Breast epithelium (tissue), 3 donors: ENCODE data around the gene KLRF1.

Source experiments
- POLR2A ChIP-seq: fragments of 450-650 bp; IDR thresholded peaks from one replicate; pipeline ENCODE4 v1.6.1; 2016; ENCODE audit warnings: antibody characterized with exemption, mild to moderate bottlenecking, moderate library complexity
- POLR2AphosphoS5 ChIP-seq, 3 donors: sonication (generic); formaldehyde crosslinking; IDR thresholded peaks; one replicate each; pipeline ENCODE4 v1.6.1; 2017; ENCODE audit warnings: antibody characterized with exemption in 3 of 3
- TF ChIP-seq, protein P1 (sequence below), 3 donors: fragments of 450-650 bp; IDR thresholded peaks; one replicate each; pipeline ENCODE4 v1.5.1; 2016 to 2017; ENCODE audit warnings: antibody characterized with exemption in 3 of 3, mild to moderate bottlenecking in 3 of 3, moderate library complexity in 3 of 3

DNA sequence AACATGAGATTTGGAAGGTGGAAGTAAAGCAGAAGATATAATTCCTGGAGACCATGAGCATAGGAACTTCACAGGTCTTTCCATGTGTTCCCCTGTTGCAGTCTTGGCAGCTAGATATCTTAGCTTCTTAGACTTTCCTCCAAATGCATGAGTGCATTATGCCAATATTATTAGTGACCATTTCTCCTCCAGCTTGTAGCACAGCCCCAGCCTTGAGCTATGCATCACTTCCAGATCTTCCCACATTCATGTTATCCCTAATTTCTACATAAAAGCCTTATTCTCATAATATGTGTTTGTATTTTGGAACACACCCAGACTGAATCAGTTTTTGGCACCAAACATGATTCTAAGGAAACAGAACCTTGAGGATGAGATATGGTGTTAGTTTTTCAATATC, 30.9 kb downstream of the KLRF1 start:
- TF ChIP-seq, protein P1, sequence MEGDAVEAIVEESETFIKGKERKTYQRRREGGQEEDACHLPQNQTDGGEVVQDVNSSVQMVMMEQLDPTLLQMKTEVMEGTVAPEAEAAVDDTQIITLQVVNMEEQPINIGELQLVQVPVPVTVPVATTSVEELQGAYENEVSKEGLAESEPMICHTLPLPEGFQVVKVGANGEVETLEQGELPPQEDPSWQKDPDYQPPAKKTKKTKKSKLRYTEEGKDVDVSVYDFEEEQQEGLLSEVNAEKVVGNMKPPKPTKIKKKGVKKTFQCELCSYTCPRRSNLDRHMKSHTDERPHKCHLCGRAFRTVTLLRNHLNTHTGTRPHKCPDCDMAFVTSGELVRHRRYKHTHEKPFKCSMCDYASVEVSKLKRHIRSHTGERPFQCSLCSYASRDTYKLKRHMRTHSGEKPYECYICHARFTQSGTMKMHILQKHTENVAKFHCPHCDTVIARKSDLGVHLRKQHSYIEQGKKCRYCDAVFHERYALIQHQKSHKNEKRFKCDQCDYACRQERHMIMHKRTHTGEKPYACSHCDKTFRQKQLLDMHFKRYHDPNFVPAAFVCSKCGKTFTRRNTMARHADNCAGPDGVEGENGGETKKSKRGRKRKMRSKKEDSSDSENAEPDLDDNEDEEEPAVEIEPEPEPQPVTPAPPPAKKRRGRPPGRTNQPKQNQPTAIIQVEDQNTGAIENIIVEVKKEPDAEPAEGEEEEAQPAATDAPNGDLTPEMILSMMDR (IDR thresholded peaks at IDR 0.05) = no peak
- TF ChIP-seq POLR2A (no peak), POLR2AphosphoS5 (IDR thresholded peaks at IDR 0.05) (no peak)
